GM12892 (cell line): ENCODE measurements around the gene OR2T12.

ENCODE experiments used
- POLR2A ChIP-seq: IDR thresholded peaks from 2 replicates; pipeline ENCODE4 v1.6.1; 2011; ENCODE audit warnings: low read depth, low read length, control low read depth
- POLR2AphosphoS5 ChIP-seq: IDR thresholded peaks from 2 replicates; pipeline ENCODE4 v1.6.1; 2011; ENCODE audit warnings: low read depth, low read length, control low read depth
- TAF1 ChIP-seq: IDR thresholded peaks from 2 replicates; pipeline ENCODE4 v1.6.1; 2011; ENCODE audit warnings: low read depth, mild to moderate bottlenecking, control low read depth, low read length, borderline replicate concordance

DNA sequence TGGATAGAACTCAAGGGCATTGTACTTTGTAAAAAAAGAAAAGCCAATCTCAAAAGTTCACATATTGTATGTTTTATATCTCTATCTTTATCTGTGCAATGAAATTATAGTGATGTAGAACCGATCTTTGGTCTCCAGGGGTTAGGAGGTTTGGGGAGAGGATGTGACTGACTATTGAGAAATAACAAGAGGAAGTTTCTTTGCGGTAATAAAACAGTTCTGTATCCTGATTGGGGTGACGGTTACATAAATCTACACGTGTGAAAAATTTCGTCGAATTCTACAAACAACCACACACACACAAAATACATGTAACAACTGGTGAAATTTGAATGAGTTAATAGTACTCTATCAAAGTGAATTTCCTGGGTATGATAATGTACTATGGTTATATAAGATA, 14.8 kb downstream of the OR2T12 start:
- TF ChIP-seq POLR2A (no peak), POLR2AphosphoS5 (no peak), TAF1 (no peak)
